K562 (cell line): Measurements from ENCODE around the gene CADM2.

Experiments used
- IRF9 ChIP-seq: fragments of 450-650 bp; IDR thresholded peaks from 2 replicates; pipeline ENCODE4 v1.6.1; 2016; ENCODE audit warnings: missing biosample characterization, missing genetic modification characterization
- TCF7 ChIP-seq: sonication (generic); IDR thresholded peaks from 2 replicates; pipeline ENCODE4 v1.6.1; 2016; ENCODE audit warnings: antibody characterized with exemption, borderline replicate concordance
- TGIF2 ChIP-seq: sonication (generic); formaldehyde crosslinking; IDR thresholded peaks from 2 replicates; pipeline ENCODE4 v1.8.1; 2022; ENCODE audit warnings: mild to moderate bottlenecking, missing genetic modification reagents, moderate library complexity

DNA sequence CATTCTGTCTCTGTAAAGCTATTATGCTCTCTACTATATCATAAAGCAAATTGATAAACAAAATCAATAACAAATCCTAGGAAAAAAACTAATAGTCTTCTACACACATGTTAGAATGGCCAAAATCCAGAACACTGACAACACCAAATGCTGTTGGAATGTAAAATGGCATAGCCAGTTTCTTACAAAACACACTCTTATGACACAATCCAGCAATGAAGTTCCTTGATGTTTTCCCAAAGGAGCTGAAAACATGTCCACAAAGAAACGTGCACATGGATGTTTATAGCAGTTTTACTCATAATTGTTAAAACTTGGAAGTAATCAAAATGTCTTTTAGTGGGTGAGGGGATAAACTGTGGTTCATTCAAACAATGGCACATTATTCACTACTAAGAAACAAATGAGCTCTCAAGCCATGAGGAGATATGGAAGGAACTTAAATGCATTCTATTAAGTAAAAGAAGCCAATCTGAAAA lies 32.7 kb downstream of the CADM2 start:
- TF ChIP-seq TGIF2 (CRISPR knock-in tag) (no peak), IRF9 (tag) (no peak), TCF7 (no peak)
